Measurements from ENCODE around the gene CA9. TPM values are rescaled to one million over a fixed set of nuclear protein-coding genes. Genes with fewer than 3 reads are reported as not detected.
"Not testable (repeated sequence)": the region's sequence is repeated elsewhere in the genome, so short reads cannot be mapped to it uniquely, and the experiment has no call there.

The CA9 gene
- 2.4 and 3.8 TPM in 2 replicates for total RNA-seq (2014; rRNA removed)
- polyA plus RNA-seq (2012), result 3.3 TPM

GRCh38 chr9:35673132-35674024, at the start of gene CA9:
TSS of gene CA9 (plus strand) at chr9:35673928. CDS start at chr9:35673960, 32 bp downstream.
- no peak for DNase-seq (ENCODE audit: low read depth)

DNA sequence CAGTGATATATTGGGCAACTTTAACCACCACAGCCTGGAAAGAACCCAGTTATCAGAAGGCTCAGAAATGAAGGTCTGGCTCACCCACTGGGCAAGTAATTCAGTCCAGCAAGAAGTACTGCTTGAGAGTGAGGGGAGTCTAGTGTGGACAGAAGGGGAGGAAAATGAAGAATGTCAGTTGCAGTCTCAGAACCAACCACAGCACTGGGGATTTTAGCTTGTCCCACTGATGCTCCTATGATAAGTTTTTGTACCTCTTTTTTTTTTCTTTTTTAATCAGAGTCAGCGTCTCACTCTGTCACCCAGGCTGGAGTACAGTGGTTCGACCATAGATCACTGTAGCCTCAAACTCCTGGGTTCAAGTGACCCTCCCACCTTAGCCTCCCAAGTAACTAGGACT, 46.2 kb upstream of the CA9 start:
- no peak for DNase-seq (ENCODE audit: low read depth)

DNA sequence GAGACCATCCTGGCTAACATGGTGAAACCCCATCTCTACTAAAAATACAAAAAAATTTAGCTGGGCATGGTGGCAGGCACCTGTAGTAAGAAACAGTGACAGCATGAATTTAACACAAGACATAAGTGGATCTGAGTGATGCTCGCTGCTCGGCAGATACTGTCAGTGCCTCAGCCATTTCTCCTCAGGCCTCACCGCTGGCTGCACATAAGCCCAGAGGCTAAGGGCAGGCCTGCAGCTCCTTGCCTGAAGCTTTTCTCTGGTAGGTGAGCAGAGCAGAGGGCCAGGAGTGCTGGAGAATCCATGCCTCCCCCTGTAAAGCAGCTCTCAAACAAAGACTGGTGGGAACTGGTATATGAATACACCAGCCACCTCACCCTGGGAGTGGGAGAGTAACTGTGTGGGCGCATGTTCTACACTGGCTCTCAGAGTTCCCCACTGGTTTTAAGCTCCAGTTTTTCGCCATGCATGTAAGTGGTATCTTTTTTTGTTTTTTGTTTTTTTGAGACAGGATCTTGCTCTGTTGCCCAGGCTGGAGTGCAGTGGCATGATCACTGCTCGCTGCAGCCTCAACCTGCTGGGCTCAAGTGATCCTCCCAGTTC, 45.2 kb upstream of the CA9 start:
- DNase-seq (ENCODE audit: low read depth), result no peak

DNA sequence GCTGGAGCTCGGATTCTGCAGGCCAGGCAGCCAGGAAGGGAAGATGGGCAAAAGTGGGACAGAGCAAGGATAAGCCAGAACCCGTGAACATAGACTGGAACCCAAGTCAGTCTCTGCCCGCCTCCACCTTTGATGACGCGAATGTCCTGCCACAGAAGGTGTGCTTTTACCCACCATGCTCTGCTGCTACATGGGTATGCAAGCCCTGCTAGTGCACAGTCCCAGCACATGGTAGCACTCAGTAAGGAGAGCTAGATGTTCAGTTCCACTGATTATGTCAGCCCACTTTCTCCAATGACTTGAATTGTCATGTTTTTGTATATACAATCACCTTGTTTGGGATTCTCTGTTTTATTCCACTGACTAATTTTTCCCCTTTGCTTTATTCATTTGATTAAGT, 44.1 kb upstream of the CA9 start:
- DNase-seq (ENCODE audit: low read depth), result no peak

DNA sequence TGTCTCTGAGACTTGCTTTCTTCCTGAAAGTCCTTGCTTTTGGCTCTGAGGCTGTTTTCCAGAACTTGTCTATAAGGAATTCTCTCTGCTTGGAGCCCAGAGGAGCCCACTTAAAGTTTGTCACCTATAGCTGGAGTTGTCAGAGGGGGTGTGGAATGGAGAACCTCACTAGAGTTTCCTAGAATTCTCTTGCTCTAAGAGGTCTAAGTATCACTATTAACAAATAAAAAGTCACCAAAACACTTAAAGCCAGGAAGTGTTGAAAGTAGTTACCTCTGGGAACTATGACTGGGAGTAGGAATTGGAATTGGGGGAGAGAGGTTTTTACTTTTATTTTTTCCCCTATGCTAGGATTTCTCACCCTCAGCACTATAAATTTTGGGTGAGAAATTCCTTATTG, 38.0 kb upstream of the CA9 start:
- DNase-seq (ENCODE audit: low read depth), result no peak

DNA sequence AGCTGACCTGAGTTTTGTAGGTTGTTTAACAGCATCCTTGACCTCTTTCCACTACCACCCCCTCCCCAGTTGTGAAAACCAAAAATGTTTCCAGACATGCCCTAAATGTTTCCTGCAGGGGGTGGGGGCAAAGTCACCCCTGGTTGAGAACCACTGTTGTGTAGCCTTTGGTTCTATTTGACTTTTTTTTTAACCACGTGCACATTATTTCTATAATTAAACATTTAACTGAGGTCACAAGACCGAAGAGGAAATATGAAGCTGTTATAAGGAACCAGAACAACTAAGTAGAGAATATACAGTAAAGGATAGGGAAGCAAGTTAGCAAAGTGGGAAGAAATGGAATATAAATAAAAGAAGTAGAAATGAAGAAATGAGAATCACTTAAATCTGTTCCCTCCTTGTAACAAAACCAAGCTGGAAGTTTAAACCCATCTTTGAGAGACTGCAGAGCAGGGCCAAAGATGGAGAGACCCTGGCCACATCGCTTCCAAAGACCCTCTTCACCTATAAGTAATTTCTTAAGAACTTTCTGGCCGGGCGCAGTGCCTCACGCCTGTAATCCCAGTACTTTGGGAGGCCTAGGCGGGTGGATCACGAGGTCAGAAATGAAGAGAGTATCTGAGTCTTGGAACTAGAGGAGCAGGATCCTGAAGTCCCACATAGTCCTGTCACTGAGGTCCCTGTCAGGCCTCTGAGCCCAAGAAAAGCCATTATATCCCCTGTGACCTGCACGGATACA, 37.4 kb upstream of the CA9 start:
- DNase-seq (ENCODE audit: low read depth), result no peak

GRCh38 chr9:35636877-35637246, 36.9 kb upstream of the CA9 start:
- not testable (repeated sequence) for DNase-seq (ENCODE audit: low read depth)

DNA sequence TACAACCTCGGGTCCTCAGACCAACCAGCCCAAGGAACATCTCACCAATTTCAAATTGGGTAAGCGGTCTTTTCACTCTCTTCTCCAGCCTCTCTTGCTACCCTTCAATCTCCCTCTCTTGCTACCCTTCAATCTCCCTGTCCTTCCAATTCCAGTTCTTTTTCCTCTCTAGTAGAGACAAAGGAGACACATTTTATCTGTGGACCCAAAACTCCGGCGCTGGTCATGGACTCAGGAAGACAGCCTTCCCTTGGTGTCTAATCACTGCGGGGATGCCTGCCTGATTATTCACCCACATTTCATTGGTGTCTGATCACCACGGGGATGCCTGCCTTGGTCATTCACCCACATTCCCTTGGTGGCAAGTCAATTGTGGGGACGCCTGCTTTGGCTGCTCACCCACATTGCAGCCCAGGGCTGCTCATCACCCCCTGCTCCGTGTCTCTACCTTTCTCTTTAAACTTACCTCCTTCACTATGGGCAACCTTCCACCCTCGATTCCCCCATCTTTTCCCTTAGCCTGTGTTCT, 36.2 kb upstream of the CA9 start:
- DNase-seq (ENCODE audit: low read depth), result not testable (repeated sequence)

DNA sequence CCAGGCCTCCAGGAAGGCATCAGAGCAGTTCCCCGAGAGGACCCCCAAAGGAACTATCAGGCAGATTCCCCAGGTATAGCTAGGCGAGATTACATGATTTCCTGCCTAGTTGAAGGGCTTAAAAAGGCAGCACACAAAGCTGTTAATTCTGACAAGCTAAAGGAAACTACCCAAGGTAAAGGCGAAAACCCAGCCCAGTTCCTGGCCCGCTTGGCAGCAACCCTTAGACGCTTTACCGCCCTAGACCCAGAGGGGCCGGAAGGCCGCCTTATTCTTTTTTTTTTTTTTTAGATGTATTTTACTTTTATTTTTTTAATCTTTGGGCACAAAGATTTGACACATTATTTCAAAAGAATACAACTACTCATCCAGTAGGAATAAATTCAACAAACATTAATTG, 35.0 kb upstream of the CA9 start:
- not testable (repeated sequence) for DNase-seq (ENCODE audit: low read depth)

DNA sequence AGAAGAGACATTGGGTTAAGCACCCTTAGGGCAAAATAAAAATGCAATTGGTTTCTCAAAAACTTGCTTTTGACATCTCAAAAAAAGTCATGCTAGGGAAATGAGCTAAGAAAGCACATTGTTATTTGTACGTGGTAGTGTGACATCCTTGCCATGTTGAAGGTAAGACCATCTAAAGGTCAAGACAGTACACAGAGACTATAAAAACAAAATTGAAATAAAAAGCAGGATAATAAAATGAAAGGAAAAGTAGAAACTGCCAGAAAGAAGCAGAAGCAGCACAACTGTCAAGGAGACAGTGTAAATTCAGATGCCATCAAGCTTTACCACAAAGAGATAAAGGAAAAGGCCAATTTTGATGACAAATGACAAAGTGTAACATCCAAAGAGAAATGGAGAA, 34.5 kb upstream of the CA9 start:
- not testable (repeated sequence) for DNase-seq (ENCODE audit: low read depth)

GRCh38 chr9:35639631-35640030, 34.1 kb upstream of the CA9 start:
- DNase-seq (ENCODE audit: low read depth), result no peak

GRCh38 chr9:35640431-35640830, 33.3 kb upstream of the CA9 start:
- DNase-seq (ENCODE audit: low read depth), result not testable (repeated sequence)

DNA sequence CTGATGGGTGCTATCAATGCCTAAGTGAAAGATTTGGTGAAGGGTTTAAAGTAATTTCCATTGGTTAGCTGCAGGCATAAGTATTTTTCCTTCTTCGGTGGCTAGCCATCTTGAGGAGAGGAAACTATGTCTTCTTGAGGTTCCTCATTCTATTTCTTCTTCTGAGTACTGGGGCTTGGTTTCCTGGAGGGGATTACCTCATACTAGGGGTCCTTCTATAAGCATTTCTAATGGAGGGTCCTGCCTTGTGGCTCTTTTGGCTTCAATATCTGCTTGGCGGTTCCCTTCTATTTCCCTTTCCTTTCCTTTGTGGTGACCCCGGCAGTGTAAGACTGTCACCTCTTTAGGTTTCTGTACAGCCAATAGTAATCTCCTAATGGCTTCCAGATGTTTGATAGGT, 32.2 kb upstream of the CA9 start:
- not testable (repeated sequence) for DNase-seq (ENCODE audit: low read depth)

- DNase-seq (ENCODE audit: low read depth), result no peak
These were observed 30.7 kb upstream of the CA9 start for GRCh38 chr9:35643046-35643445.

DNA sequence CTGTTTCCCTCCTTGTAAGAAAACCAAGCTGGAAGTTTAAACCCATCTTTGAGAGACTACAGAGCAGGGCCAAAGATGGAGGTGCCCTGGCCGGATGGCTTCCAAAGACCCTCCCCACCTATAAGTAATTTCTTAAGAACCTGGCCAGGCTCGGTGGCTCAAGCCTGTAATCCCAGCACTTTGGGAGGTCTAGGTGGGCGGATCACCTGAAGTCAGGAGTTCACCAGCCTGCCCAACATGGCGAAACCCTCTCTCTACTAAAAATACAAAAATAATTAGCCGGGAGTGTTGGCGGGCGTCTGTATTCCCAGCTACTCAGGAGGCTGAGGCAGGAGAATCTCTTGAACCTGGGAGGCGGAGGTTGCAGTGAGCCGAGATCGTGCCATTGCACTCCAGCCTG, 28.0 kb upstream of the CA9 start:
- DNase-seq (ENCODE audit: low read depth), result not testable (repeated sequence)

DNA sequence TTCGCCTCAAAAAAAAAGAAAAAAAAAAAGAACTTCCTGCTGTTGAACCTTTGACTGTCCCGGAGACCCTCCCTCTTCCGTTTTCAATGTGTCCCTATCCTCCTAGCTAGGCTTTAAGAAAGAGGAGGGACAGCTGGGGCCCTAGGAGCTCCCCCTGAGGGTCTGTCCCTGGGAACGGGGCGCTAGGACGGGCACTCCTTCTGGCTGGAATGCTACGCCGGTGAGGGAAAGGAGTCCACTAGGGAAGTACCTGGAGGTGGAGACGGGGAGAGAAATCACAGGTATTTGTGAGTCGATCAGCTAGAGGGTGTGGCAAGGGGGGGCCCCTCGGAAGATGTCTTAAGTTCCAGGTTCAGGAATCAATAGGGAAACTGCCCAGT, 27.6 kb upstream of the CA9 start:
- no peak for DNase-seq (ENCODE audit: low read depth)

- DNase-seq (ENCODE audit: low read depth), result peak; percentile 82
These were observed 27.0 kb upstream of the CA9 start for GRCh38 chr9:35646533-35647265.

GRCh38 chr9:35649431-35650340, 24.0 kb upstream of the CA9 start:
- peak; percentile 38 for DNase-seq (ENCODE audit: low read depth)

GRCh38 chr9:35650341-35651158, 23.2 kb upstream of the CA9 start, which contains the start of gene SIT1:
TSS of gene SIT1 (minus strand) at chr9:35650931. CDS start at chr9:35650853, 78 bp downstream.
- DNase-seq (ENCODE audit: low read depth), result no peak

Measured in LHCN-M2 (cell line).